Measurements from ENCODE around the gene FBXO11.

- no peak for TF ChIP-seq GATA3 (IDR thresholded peaks at IDR 0.05; ENCODE audit: low read depth, low read length)
- no peak for TF ChIP-seq GATA2 (IDR thresholded peaks at IDR 0.05; ENCODE audit: low read depth, low read length)
Measured at GRCh38 chr2:47849368-47849767, 56.9 kb downstream of the FBXO11 start.

Measured in SH-SY5Y (cell line).